ENCODE data around the gene KRT3. TPM values are rescaled to one million over a fixed set of nuclear protein-coding genes. Genes with fewer than 3 reads are reported as not detected.

KRT3 gene
- total and polyA plus RNA-seq, 10 donors, result not detected

DNA sequence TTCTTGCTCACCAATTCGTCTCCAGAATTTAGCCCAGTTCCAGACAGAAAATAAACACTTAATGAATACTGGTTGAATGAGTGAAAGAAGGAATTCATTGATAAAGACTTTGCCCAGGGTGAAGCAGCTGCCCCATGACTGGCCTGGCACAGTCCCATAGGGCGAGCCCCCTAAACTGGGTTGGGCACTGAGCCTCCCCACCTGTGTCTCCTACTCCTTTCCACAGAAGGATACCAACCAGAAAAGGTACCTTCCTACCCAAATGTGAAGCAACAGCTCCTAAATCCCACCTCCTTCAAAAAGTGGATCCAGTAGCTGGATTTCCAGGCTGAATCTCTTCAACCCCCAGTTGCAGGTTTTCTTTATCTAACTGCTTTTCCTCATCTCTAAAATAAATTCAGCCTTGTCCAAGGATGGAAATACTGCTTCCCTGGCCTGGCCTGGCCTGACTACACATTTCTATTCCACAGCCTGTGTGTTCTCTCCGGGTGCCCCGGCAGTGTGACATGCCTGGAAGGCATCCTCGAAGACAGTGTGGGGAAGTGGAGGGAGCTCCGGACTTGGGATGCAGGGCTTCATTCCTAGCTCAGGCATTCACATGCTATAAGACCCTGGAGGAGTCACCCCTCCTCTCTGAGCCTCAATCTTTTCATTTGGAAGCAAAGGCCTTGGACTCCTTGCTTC, 7.6 kb downstream of the KRT3 start:
- WGBS, 5 donors, result 67 to 83% (median 74%) methylated on average over 6 of the region's 6 CpGs
- TF ChIP-seq POLR2A (IDR thresholded peaks at IDR 0.05) (no peak), POLR2AphosphoS5 (IDR thresholded peaks at IDR 0.05) (no peak)
- TF ChIP-seq, protein P1, sequence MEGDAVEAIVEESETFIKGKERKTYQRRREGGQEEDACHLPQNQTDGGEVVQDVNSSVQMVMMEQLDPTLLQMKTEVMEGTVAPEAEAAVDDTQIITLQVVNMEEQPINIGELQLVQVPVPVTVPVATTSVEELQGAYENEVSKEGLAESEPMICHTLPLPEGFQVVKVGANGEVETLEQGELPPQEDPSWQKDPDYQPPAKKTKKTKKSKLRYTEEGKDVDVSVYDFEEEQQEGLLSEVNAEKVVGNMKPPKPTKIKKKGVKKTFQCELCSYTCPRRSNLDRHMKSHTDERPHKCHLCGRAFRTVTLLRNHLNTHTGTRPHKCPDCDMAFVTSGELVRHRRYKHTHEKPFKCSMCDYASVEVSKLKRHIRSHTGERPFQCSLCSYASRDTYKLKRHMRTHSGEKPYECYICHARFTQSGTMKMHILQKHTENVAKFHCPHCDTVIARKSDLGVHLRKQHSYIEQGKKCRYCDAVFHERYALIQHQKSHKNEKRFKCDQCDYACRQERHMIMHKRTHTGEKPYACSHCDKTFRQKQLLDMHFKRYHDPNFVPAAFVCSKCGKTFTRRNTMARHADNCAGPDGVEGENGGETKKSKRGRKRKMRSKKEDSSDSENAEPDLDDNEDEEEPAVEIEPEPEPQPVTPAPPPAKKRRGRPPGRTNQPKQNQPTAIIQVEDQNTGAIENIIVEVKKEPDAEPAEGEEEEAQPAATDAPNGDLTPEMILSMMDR (IDR thresholded peaks at IDR 0.05 in 8 of 11, conservative IDR thresholded peaks at IDR 0.05 in 3 of 11), result no peak
- H3K4me1 ChIP-seq, result peaks cover 0 to 9% (median 3%) of the 10 kb centered on the region in 6 donors
- no peak overlapping the region for H3K27ac ChIP-seq
- H3K36me3 ChIP-seq, result no peaks in the 10 kb centered on the region
- peaks cover 0 to 45% (median 17%) of the 10 kb centered on the region in 7 donors for H3K27me3 ChIP-seq (replicated peaks in 1 of 7)
- intact Hi-C loops (cut with DNase I; ENCODE audit: low total_unique reads), result no loop called here
- H3K4me3 ChIP-seq, result no peak overlapping the region
- DNase-seq, result peak; percentile 39
- no peaks in the 10 kb centered on the region for H3K9me3 ChIP-seq

DNA sequence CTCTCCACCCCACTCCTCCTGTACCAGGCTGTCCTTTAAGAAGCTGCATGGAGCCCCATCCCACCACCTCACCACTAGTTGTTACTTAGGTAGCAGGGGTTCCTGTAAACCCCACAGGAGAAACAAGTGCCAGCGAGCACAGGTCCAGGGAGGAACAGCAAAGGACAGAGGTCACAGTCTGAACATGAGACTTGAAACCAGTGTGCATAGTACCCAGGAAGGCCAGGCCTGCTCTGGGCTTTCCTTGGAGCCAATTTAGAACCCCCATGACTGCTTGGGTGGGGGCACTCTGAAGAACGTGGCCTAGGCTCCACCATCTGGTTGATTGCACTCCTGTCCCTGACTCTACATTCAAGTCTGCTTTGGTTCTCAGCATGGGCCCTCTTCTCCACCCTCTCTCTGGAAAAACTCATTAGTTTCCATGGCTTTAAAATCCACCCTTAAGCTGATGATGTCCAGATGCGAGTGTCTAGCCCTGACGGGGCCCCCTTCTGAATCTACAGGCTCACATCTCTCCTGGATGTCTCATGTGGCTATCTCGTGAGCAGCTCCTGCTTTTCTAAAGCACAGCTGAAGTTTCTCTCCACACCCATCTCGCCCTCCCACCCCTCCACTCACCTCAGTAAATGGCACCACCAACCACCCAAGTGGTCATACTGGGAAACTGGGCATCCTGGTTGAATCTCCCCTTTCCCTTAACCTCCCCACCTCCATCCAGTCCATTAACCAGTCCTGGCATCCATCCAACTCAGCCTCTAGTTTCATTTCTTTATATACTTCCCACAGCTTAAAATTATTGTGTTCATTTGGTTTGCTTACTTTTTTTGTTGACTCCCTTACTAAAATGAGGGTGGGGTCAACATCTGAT, 8.4 kb downstream of the KRT3 start:
- intact Hi-C loops (cut with DNase I; ENCODE audit: low total_unique reads), result no loop called here
- Histone ChIP-seq H3K9me3 (no peaks in the 10 kb centered on the region), H3K27me3 (replicated peaks in 1 of 7) (peaks cover 0 to 45% (median 17%) of the 10 kb centered on the region in 7 donors), H3K4me1 (peaks cover 0 to 9% (median 3%) of the 10 kb centered on the region in 6 donors), H3K36me3 (no peaks in the 10 kb centered on the region), H3K27ac (no peak overlapping the region), H3K4me3 (no peak overlapping the region)
- TF ChIP-seq POLR2AphosphoS5 (IDR thresholded peaks at IDR 0.05), result no peak
- TF ChIP-seq, protein P1 (IDR thresholded peaks at IDR 0.05 in 8 of 11, conservative IDR thresholded peaks at IDR 0.05 in 3 of 11), result no peak
- TF ChIP-seq POLR2A (IDR thresholded peaks at IDR 0.05), result no peak
- 67 to 74% (median 72%) methylated on average over 6 of the region's 6 CpGs for WGBS, 5 donors
- DNase-seq, result peak; percentile 38

DNA sequence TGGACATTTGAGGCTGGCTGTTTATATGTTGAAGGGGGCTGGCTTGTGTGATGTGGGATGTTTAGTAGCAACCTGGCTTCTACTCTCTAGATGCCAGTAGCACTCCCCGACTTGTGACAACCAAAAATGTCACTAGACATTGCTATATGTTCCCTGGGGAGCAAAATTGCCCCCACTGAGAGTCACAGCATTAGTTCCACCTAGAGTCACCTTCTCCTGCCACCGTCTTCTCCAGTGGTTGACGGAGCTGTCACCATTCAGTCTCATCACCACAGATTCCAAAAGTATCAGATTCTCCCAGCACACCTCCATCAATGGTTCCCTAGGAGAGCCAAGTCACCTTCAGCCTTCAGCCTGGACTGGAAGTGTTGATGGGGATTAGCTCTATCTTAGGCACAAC, 11.0 kb downstream of the KRT3 start:
- no peaks in the 10 kb centered on the region for H3K9me3 ChIP-seq
- no peak overlapping the region for H3K27ac ChIP-seq
- no peak for DNase-seq
- no peaks in the 10 kb centered on the region for H3K36me3 ChIP-seq
- 78 to 84% (median 79%) methylated on average over 3 of the region's 3 CpGs for WGBS, 5 donors
- peaks cover 0 to 37% (median 10%) of the 10 kb centered on the region in 7 donors for H3K27me3 ChIP-seq (replicated peaks in 1 of 7)
- TF ChIP-seq POLR2AphosphoS5 (IDR thresholded peaks at IDR 0.05) (no peak), POLR2A (IDR thresholded peaks at IDR 0.05) (no peak)
- TF ChIP-seq, protein P1 (IDR thresholded peaks at IDR 0.05 in 8 of 11, conservative IDR thresholded peaks at IDR 0.05 in 3 of 11), result no peak
- intact Hi-C loops (cut with DNase I; ENCODE audit: low total_unique reads), result no loop called here
- peaks cover 0 to 4% (median under 1%) of the 10 kb centered on the region in 6 donors for H3K4me1 ChIP-seq
- H3K4me3 ChIP-seq, result no peak overlapping the region

All from spleen (tissue), 11 donors.